ENCODE measurements around the gene SYNJ1. TPM values are rescaled to one million over a fixed set of nuclear protein-coding genes. Genes with fewer than 3 reads are reported as not detected.
"Not testable (repeated sequence)": the region's sequence is repeated elsewhere in the genome, so short reads cannot be mapped to it uniquely, and the experiment has no call there.

The SYNJ1 gene
- total RNA-seq, 6 experiments from 2014 or later, result 5.6 to 8.7 (median 6.9) TPM

DNA sequence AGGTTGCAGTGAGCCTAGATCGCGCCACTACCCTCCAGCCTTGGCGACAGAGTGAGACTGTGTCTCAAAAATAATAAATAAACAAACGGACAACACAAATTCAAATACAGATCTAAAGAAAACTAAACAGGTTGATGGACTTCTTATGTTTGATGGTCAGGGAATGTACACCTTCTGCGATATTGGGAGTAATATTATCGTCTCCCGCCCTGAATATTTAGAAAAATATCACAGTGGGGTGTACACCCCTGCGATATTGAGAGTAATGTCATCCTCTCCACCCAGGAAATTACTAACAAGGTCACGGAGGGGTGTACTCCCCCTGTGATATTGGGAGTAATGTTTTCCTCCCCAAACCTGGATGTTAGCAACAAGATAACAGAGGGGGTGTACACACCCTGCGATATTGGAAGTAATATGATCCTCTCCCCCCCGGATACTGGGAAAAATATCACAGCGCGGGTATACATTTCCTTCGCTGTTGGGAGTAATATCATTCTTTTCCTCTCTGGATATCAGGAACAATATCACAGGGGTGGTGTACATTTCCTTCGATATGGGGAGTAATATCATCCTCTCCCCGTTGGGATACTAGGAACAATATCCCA lies 114.3 kb downstream of the SYNJ1 start:
- no peak for DNase-seq
- H3K27ac ChIP-seq, result peak overlapping the region; percentile 72 to 76 (median 74)
- no peaks in the 10 kb centered on the region for H3K9me3 ChIP-seq
- peaks cover 0 to 5% (median 3%) of the 10 kb centered on the region in 4 donors for H3K4me1 ChIP-seq
- H3K27me3 ChIP-seq, result no peaks in the 10 kb centered on the region
- 69% methylated on average over 14 of the region's 16 CpGs for WGBS (ENCODE audit: insufficient coverage, low coverage, low lambda C conversion rate, missing lambda C conversion rate)
- ATAC-seq, result no peak
- H3K36me3 ChIP-seq, result peaks cover 0 to 11% (median 2%) of the 10 kb centered on the region in 4 donors
- intact Hi-C loops (cut with DNase I), result no loop called here
- peak overlapping the region; percentile 89 to 94 (median 90) for H3K4me3 ChIP-seq
- no peak for TF ChIP-seq CTCF (IDR thresholded peaks at IDR 0.05)

- Histone ChIP-seq H3K27ac (peak overlapping the region; percentile 72 to 76 (median 74)), H3K4me3 (peak overlapping the region; percentile 89 to 94 (median 90)), H3K4me1 (peaks cover 0 to 5% (median 3%) of the 10 kb centered on the region in 4 donors), H3K36me3 (peaks cover 0 to 11% (median 2%) of the 10 kb centered on the region in 4 donors), H3K27me3 (no peaks in the 10 kb centered on the region), H3K9me3 (no peaks in the 10 kb centered on the region)
- TF ChIP-seq CTCF (IDR thresholded peaks at IDR 0.05), result no peak
- no peak for TF ChIP-seq POLR2A (IDR thresholded peaks at IDR 0.05)
- intact Hi-C loops (cut with DNase I), result no loop called here
- WGBS (ENCODE audit: insufficient coverage, low coverage, low lambda C conversion rate, missing lambda C conversion rate), result 1% methylated on average over 14 of the region's 15 CpGs
- ATAC-seq, result peak; percentile 23 to 36 (median 29)
- no peak for DNase-seq
Observed at GRCh38 chr21:32612999-32613337, 114.8 kb downstream of the SYNJ1 start.

- no peaks in the 10 kb centered on the region for H3K27me3 ChIP-seq
- peak; percentile 92 to 97 (median 96) for ATAC-seq
- intact Hi-C loops (cut with DNase I), result no loop called here
- H3K4me3 ChIP-seq, result peak within 1 kb of the TSS; percentile 89 to 94 (median 90)
- peak within 1 kb of the TSS; percentile 72 to 76 (median 74) for H3K27ac ChIP-seq
- no peaks in the 10 kb centered on the region for H3K9me3 ChIP-seq
- 2% methylated on average over 26 of the region's 81 CpGs for WGBS (ENCODE audit: insufficient coverage, low coverage, low lambda C conversion rate, missing lambda C conversion rate)
- peaks cover 0 to 18% (median 2%) of the 10 kb centered on the region in 4 donors for H3K36me3 ChIP-seq
- TF ChIP-seq CTCF (IDR thresholded peaks at IDR 0.05) (no peak), POLR2A (IDR thresholded peaks at IDR 0.05) (no peak)
- peak; percentile 88 to 92 (median 91) for DNase-seq
- H3K4me1 ChIP-seq, result peaks cover 0 to 5% (median 3%) of the 10 kb centered on the region in 4 donors
Observed at GRCh38 chr21:32612075-32612998, 115.5 kb downstream of the SYNJ1 start, which contains the start of gene CFAP298. CFAP298 (minus strand) TSS chr21:32612377; CDS start chr21:32612243, 134 bp downstream.

- Histone ChIP-seq H3K4me1 (peaks cover 0 to 5% (median 3%) of the 10 kb centered on the region in 4 donors), H3K36me3 (peaks cover 0 to 24% (median 4%) of the 10 kb centered on the region in 4 donors), H3K27me3 (no peaks in the 10 kb centered on the region), H3K27ac (peak overlapping the region; percentile 72 to 76 (median 74)), H3K9me3 (no peaks in the 10 kb centered on the region), H3K4me3 (peak overlapping the region; percentile 89 to 94 (median 90))
- WGBS (ENCODE audit: insufficient coverage, low coverage, low lambda C conversion rate, missing lambda C conversion rate), result 0% methylated on average over 20 of the region's 28 CpGs
- intact Hi-C loops (cut with DNase I), result no loop called here
- DNase-seq (peak in 1 of 3 donors; percentile 36), ATAC-seq (peak; percentile 13 to 35 (median 18))
- no peak for TF ChIP-seq CTCF (IDR thresholded peaks at IDR 0.05)
- TF ChIP-seq POLR2A (IDR thresholded peaks at IDR 0.05), result no peak
Observed at GRCh38 chr21:32611471-32611997, 116.3 kb downstream of the SYNJ1 start.

DNA sequence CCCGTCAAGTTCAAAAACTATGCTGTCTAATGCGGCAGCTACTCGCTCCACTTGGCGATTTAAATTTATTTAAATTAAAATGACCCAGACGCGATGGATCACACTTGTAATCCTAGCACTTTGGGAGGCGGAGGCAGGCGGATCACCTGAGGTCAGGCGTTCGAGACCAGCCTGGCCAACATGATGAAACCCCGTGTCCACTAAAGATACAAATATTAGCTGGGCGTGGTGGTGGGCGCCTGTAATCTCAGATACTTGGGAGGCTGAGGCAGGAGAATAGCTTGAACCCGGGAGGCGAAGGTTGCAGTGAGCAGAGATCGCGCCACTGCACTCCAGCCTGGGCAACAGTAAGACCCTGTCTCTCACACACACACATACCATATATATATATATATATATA lies 116.9 kb downstream of the SYNJ1 start:
- H3K9me3 ChIP-seq; intact Hi-C loops (cut with DNase I); ATAC-seq; DNase-seq; H3K27ac ChIP-seq; H3K4me1 ChIP-seq; H3K27me3 ChIP-seq: not testable (repeated sequence)
- WGBS (ENCODE audit: insufficient coverage, low coverage, low lambda C conversion rate, missing lambda C conversion rate), result 75% methylated on average over 14 of the region's 17 CpGs
- peaks cover 0 to 30% (median 4%) of the 10 kb centered on the region in 4 donors for H3K36me3 ChIP-seq
- peak overlapping the region; percentile 89 to 94 (median 90) for H3K4me3 ChIP-seq

Measured in right lobe of liver (tissue), 6 donors.